Upper lobe of left lung (tissue), 4 donors: Measurements from ENCODE around the gene TMEM123.

Experiments used
- EP300 ChIP-seq, 4 donors: sonication (generic); formaldehyde crosslinking; IDR thresholded peaks; one replicate each; pipeline ENCODE4 v1.5.1; 2017; ENCODE audit warnings: antibody characterized with exemption in 4 of 4, control low read depth in 2 of 4
- POLR2A ChIP-seq, 4 donors: fragments of 450-650 bp; IDR thresholded peaks; one replicate each; pipeline ENCODE4 v1.5.1; 2016 to 2017; ENCODE audit warnings: antibody characterized with exemption in 4 of 4, mild to moderate bottlenecking in 2 of 4
- POLR2AphosphoS5 ChIP-seq, 2 donors: sonication (generic); formaldehyde crosslinking; IDR thresholded peaks; one replicate each; pipeline ENCODE4 v1.5.1; 2017; ENCODE audit warnings: antibody characterized with exemption in 2 of 2
- TF ChIP-seq, protein P1 (sequence below), 6 experiments: fragments of 450-650 bp in 4 of 6; fragments of 200-600 bp in 2 of 6; sonication (generic) in 2 of 6; IDR thresholded peaks; one replicate each; pipeline ENCODE4 v1.5.1; 2016 to 2019; ENCODE audit warnings: antibody characterized with exemption in 6 of 6

DNA sequence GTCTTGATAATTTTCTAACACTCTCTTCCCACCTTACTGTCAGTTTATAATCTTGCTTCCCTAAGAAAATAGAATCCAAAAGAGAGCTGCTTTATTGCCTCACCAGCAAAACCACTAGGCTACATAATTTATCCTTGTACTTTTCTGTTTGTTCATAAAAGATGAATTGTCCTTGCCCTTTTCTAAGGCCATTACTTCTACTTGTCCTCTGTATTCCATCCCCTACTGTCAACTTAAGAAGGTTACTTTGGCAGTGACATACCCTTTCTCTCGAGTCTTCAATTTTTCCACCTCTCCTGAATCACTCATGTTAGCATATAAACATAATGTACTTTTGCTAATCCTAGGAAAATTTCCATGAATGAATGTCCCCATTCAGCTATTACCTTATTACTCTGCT is 87.6 kb downstream of the TMEM123 start:
- TF ChIP-seq, protein P1, sequence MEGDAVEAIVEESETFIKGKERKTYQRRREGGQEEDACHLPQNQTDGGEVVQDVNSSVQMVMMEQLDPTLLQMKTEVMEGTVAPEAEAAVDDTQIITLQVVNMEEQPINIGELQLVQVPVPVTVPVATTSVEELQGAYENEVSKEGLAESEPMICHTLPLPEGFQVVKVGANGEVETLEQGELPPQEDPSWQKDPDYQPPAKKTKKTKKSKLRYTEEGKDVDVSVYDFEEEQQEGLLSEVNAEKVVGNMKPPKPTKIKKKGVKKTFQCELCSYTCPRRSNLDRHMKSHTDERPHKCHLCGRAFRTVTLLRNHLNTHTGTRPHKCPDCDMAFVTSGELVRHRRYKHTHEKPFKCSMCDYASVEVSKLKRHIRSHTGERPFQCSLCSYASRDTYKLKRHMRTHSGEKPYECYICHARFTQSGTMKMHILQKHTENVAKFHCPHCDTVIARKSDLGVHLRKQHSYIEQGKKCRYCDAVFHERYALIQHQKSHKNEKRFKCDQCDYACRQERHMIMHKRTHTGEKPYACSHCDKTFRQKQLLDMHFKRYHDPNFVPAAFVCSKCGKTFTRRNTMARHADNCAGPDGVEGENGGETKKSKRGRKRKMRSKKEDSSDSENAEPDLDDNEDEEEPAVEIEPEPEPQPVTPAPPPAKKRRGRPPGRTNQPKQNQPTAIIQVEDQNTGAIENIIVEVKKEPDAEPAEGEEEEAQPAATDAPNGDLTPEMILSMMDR (IDR thresholded peaks at IDR 0.05), result no peak
- no peak for TF ChIP-seq POLR2A (IDR thresholded peaks at IDR 0.05)
- TF ChIP-seq POLR2AphosphoS5 (IDR thresholded peaks at IDR 0.05), result no peak
- TF ChIP-seq EP300 (IDR thresholded peaks at IDR 0.05), result no peak
